Osteocyte (in vitro differentiated cells): ENCODE data around the gene BORCS6. TPM values are rescaled to one million over a fixed set of nuclear protein-coding genes. Genes with fewer than 3 reads are reported as not detected.

Source experiments
- DNase-seq: peaks from one replicate; pipeline ENCODE4 v3.0.0; 2021; ENCODE audit warnings: mixed read lengths; ENCODE audit not compliant: unreplicated experiment; ENCODE audit errors: extremely low spot score
- H3K27ac Mint-ChIP-seq: one replicate; pipeline ENCODE4 v1.8.0; 2021; ENCODE audit warnings: mild to moderate bottlenecking, mixed read lengths; ENCODE audit not compliant: unreplicated experiment
- H3K27me3 Mint-ChIP-seq: one replicate; pipeline ENCODE4 v1.8.0; 2021; ENCODE audit warnings: mixed read lengths; ENCODE audit not compliant: unreplicated experiment
- H3K36me3 Mint-ChIP-seq: one replicate; pipeline ENCODE4 v1.8.0; 2021; ENCODE audit warnings: mixed read lengths; ENCODE audit not compliant: unreplicated experiment
- H3K4me1 Mint-ChIP-seq: one replicate; pipeline ENCODE4 v1.8.0; 2021; ENCODE audit warnings: mixed read lengths; ENCODE audit not compliant: unreplicated experiment
- H3K4me3 Mint-ChIP-seq: one replicate; pipeline ENCODE4 v1.8.0; 2021; ENCODE audit warnings: mild to moderate bottlenecking, moderate library complexity, mixed read lengths; ENCODE audit not compliant: unreplicated experiment
- H3K9me3 Mint-ChIP-seq: one replicate; pipeline ENCODE4 v1.8.0; 2021; ENCODE audit warnings: mixed read lengths; ENCODE audit not compliant: unreplicated experiment
- total RNA-seq: library from RNA; stranded (reverse); gene quantifications from 2 replicates; pipeline ENCODE4 v1.2.1, GENCODE V29; 2021
- TF ChIP-seq, protein P1 (sequence below): fragments of 200-600 bp; sonication (generic); IDR thresholded peaks from 2 replicates; pipeline ENCODE4 v1.5.0; 2021; ENCODE audit warnings: antibody characterized with exemption, mild to moderate bottlenecking, moderate library complexity

BORCS6 gene
- total RNA-seq, 1 donor from 2014 or later: 6.2 TPM

DNA sequence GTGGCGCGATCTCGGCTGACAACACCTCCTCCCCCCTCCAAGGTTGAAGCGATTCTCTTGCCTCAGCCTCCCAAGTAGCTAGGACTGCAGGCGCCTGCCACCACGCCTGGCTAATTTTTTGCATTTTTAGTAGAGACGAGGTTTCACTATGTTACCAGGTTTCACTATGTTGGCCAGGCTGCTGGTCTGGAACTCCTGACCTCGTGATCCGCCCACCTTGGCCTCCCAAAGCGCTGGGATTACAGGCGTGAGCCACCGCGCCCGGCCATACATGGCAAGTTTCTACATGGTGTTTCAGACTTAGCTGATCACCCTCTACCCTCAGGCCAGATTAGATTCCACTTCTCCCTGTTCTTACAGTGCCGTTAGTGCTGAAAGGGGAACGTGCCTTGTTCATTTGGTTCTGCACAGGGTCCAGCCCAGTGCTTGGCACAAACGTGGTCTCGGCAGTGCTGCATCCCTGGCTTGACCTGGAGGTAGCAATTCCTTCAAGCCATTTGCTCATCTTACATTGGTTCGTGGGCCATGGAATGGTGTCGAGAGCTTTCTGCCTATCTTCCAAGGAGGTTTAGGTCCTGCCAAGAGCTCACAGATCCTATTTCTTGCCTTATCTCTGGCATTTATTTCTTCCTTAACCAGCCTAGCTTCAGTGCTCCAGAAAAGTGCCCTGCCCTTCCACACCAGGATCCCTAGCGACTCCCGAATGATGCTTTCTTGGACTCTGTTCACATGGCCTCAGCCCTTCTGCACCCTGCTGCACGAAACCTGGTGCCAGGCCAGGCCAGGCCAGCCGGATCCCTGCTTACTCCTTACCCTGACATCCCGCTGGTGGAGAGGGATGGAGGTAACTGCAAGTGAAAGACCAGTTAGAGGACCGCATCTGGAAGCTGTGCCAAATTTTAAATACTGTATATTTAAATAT is 35.2 kb upstream of the BORCS6 start:
- TF ChIP-seq, protein P1, sequence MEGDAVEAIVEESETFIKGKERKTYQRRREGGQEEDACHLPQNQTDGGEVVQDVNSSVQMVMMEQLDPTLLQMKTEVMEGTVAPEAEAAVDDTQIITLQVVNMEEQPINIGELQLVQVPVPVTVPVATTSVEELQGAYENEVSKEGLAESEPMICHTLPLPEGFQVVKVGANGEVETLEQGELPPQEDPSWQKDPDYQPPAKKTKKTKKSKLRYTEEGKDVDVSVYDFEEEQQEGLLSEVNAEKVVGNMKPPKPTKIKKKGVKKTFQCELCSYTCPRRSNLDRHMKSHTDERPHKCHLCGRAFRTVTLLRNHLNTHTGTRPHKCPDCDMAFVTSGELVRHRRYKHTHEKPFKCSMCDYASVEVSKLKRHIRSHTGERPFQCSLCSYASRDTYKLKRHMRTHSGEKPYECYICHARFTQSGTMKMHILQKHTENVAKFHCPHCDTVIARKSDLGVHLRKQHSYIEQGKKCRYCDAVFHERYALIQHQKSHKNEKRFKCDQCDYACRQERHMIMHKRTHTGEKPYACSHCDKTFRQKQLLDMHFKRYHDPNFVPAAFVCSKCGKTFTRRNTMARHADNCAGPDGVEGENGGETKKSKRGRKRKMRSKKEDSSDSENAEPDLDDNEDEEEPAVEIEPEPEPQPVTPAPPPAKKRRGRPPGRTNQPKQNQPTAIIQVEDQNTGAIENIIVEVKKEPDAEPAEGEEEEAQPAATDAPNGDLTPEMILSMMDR: no peak
- peaks cover 33% of the 10 kb centered on the region for H3K4me1 Mint-ChIP-seq
- H3K4me3 Mint-ChIP-seq: no peak overlapping the region
- peaks cover 12% of the 10 kb centered on the region for H3K36me3 Mint-ChIP-seq
- DNase-seq: no peak
- H3K27ac Mint-ChIP-seq: peak overlapping the region; percentile 23
- H3K27me3 Mint-ChIP-seq: no peaks in the 10 kb centered on the region
- no peaks in the 10 kb centered on the region for H3K9me3 Mint-ChIP-seq

GRCh38 chr17:8223356-8224126 is 33.6 kb upstream of the BORCS6 start:
- Mint-ChIP-seq H3K36me3 (no peaks in the 10 kb centered on the region), H3K9me3 (no peaks in the 10 kb centered on the region), H3K4me1 (peaks cover 38% of the 10 kb centered on the region), H3K4me3 (peak overlapping the region; percentile 97), H3K27me3 (no peaks in the 10 kb centered on the region), H3K27ac (peak overlapping the region; percentile 100)
- TF ChIP-seq, protein P1: peak; percentile 30
- DNase-seq: no peak

DNA sequence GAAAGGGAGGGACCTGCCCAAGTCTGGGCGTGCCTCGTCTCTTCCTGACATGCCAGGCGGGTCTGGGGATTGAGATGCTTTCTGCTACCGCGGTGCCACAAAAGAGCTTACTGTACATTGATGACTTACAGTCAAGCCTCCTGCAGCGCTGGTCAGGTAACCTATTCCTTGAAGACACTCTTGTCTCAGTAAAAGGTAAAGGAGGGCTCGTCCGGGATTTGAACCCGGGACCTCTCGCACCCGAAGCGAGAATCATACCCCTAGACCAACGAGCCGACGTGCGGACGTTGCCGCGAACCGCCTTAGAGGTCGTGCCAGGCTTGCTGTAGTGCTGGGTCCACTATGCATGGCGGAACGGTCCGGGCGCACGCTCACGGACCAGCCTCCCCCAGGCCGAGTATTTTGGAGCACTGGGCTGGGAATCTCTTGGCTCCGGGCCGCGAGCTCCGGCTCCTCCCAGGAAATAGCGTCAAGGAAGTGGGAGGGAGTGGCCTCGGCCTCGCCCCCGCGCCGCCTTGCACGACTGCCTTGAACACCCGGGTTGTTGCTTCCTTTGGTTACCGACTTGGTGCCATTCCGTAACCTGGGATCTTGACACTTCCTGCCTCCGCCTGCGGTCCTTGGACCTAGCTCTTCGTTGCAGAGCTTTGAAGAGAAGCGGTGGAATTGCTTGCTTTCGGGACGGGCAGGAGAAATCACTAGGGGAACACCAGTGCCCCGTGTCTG is 32.8 kb upstream of the BORCS6 start:
- no peaks in the 10 kb centered on the region for H3K36me3 Mint-ChIP-seq
- H3K9me3 Mint-ChIP-seq: no peaks in the 10 kb centered on the region
- no peaks in the 10 kb centered on the region for H3K27me3 Mint-ChIP-seq
- TF ChIP-seq, protein P1: no peak
- peak overlapping the region; percentile 97 for H3K4me3 Mint-ChIP-seq
- DNase-seq: peak; percentile 96
- H3K27ac Mint-ChIP-seq: peak overlapping the region; percentile 100
- H3K4me1 Mint-ChIP-seq: peaks cover 42% of the 10 kb centered on the region

GRCh38 chr17:8222380-8222629 is 32.3 kb upstream of the BORCS6 start:
- peaks cover 39% of the 10 kb centered on the region for H3K4me1 Mint-ChIP-seq
- H3K27me3 Mint-ChIP-seq: no peaks in the 10 kb centered on the region
- no peak for DNase-seq
- H3K9me3 Mint-ChIP-seq: no peaks in the 10 kb centered on the region
- H3K36me3 Mint-ChIP-seq: no peaks in the 10 kb centered on the region
- TF ChIP-seq, protein P1: no peak
- H3K4me3 Mint-ChIP-seq: peak overlapping the region; percentile 97
- H3K27ac Mint-ChIP-seq: peak overlapping the region; percentile 100
